HG03097 (cell line): ENCODE results near the gene PRKRIP1.
"Not testable (repeated sequence)": the region's sequence is repeated elsewhere in the genome, so short reads cannot be mapped to it uniquely, and the experiment has no call there.

Experiments
- ATAC-seq: cut with Tn5 transposase; IDR thresholded peaks from one replicate; pipeline ENCODE4 v1.9.1; 2021; ENCODE audit not compliant: unreplicated experiment, low FRiP score

The PRKRIP1 gene, protein sequence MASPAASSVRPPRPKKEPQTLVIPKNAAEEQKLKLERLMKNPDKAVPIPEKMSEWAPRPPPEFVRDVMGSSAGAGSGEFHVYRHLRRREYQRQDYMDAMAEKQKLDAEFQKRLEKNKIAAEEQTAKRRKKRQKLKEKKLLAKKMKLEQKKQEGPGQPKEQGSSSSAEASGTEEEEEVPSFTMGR

DNA sequence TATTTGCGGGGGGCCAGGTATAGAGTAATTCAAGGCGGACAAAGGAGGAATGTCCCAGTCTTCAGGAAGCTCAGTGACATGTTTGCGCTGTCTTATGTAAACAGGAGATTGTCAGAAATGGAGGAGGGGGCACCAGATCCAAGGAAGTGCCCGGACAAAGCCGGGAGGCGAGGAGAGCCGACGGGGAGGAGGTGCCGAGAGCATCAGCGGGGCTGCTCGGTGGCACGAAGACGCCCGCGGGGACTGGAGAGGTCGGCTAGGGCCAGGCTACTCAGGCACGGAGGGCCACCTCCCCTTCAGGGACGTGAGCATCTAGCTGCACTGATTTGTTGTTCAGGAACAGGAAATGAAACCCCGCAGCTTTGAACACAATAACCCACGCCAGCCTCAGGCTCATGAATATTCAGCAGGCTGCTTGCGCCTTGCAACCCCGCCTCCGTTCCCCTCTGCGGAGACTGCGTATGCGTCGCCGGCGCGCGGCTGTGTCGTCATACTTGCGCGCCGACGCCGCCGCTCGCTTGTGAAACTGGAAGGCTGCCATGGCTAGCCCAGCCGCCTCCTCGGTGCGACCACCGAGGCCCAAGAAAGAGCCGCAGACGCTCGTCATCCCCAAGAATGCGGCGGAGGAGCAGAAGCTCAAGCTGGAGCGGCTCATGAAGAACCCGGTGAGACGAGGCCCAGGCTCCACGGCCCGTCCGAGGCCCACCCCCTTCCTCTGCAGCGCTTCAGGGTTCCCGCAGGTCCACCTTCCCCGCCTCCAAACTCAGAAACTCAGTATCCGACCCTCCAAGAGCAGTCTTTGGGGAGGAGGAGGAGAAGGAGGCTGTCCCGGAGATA, at the start of gene PRKRIP1:
TSS of gene PRKRIP1 (plus strand) at position 491 of the 837 bp plus-strand sequence. CDS start at position 540, 49 bp downstream.
- peak; percentile 96 for ATAC-seq

DNA sequence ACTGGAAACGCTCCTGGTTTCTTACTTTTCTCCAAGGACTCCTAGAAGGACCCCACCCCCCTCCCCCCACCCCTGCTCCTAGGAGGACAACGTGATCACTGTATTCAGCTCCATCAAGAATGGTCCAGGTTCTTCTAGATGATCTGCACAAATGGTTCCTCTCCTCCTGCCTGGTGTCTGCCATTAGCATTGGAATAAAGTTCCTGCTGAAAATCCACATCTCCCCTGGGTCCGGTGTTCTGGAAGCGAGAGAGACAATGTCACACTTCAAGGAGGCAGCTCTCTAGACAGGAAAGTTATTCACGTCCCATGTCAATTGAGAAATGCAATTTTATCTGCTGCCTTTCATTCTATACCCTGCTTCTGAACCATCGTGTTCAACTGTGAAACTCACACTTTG, 49.2 kb upstream of the PRKRIP1 start:
- ATAC-seq: not testable (repeated sequence)

DNA sequence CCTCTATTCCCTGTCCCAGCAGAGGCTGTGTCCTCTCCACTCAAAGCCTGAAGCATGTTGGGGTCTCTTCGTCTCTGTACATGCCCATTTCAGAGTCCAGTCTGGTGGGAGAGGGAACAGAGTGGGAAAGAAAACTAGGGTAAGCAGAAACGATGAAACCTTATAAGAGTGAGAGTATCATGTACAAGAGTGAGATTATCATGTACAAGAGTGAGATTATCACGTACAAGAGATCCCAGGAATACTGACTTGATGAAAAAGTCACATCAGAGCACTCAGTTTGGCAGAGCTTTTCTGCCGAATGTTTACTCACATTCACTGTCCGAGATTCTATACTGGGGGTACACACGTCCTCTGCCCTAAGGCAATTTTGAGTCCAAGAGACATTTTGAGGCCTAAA, 39.8 kb upstream of the PRKRIP1 start, which contains the start of gene SPDYE6:
TSS of gene SPDYE6 (minus strand) at position 101 of the 400 bp plus-strand sequence. CDS start 421 bp downstream, outside the sequence.
- not testable (repeated sequence) for ATAC-seq

- ATAC-seq: peak; percentile 99
Observed at GRCh38 chr7:102363549-102364393, 32.4 kb upstream of the PRKRIP1 start.

DNA sequence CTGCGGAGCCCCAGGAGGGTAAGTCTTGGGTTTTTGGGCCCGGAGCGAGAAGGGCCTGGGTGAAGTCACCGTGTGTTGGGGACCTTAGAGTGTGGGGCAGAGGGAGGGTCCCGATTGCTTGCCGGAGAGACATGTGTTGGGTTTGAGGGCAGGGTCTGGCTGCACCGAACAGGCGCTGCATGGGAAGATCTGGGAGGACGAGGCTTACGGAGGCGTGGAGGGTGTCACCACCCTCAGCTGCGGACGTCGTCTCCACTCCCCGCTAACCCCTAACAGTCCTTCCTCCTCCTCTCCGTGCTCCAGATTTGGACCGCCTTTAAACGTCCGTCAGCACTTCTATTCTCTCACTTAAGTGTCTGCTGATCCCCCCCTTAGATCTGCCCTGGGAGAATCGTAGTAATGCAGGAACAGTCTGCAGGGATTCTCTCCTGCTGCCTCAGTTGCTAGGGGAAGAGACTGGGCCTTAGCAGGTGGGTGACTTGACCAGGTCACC, 31.7 kb upstream of the PRKRIP1 start:
- ATAC-seq: not testable (repeated sequence)

GRCh38 chr7:102365390-102365789, 30.8 kb upstream of the PRKRIP1 start:
- not testable (repeated sequence) for ATAC-seq

DNA sequence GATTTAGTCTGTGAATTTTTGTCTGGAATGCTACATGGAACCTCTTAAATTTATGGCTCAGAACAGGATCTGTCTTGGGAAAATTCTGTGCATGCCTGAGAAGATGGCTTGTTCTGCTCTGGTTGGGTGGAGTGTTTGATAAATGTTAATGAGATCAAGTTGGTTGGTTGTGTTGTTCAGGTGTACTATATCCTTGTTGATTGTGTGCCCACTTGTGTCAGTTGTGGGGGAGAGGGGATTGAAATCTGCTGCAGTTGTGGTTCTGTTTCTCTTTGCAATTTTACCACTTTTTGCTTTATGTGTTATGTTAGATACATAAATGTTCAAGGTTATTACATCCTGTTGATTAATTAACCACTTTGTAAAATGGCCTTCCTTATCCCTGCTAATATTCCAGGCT, 26.1 kb upstream of the PRKRIP1 start:
- ATAC-seq: not testable (repeated sequence)

- ATAC-seq: not testable (repeated sequence)
Observed at GRCh38 chr7:102372796-102373195, 23.4 kb upstream of the PRKRIP1 start.

DNA sequence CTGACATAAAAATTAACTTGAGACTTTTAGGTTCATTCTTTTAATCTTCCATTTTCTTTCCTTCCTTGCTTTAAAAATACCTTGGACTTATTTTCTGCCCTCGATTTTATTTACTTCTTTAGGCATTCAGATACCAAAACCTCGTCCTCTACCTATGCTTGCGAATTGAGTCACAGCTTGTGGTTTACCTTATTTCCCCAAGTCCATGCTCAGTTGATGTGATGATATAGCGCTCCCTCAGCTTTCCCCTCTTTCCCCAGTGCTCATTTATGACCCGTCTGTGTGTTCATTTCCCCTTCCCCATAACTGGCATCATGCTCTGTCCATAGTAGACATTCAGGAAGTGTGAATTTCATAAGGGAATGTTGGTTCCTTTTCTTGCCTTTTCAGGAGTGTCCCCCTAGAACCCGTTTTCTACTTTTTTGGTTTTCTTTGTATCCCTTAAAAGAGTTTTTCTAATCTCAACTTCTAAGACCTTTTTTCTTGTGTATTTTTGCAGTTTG, 19.1 kb upstream of the PRKRIP1 start:
- no peak for ATAC-seq

DNA sequence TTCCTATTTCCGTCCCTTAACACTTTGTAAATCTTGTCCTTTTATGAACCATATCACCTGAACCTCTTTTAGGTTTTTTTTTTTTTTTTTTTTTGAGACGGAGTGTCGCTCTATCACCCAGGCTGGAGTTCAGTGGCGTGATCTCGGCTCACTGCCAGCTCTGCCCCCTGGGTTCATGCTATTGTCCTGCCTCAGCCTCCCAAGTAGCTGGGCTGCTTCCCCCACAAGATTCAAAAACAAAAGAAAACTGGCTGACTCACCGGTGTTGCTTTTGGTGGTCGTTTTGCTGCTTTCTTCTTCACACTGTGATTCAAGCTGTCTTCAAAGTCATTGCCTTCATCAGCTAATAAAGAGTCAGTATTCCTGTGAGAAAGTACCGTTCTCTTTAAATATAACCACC, 15.3 kb upstream of the PRKRIP1 start:
- not testable (repeated sequence) for ATAC-seq

DNA sequence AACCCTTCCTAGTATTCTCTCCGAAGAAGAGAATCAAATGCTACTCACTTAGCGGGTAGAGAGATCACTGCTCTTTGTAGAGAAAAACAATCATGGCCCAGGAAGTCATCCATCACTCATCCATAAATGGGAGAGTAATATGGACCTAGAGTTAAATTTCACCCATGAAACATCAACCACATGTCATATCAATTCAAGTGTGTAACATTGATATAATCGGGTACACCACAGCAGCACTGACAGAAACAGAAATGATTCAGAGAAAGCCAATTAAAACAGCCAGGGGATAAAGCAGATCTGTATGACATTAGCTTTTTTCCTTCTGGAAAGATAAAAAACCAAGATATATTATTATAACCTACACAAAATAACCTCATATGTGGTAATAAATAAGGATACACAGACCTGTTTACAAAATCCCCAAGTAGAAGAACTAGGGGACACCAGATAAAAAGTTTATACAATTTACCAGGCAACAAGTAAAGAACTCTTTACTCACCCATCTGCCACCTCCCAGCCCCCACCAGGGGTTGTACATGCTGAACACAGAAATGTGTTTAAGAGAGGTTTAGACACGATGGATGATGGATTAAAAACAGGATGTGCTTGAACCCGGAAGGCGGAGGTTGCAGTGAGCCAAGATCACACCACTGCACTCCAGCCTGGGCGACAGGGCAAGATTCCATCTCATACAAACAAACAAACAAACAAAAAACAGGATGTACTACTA, 14.3 kb upstream of the PRKRIP1 start:
- ATAC-seq: not testable (repeated sequence)

- no peak for ATAC-seq
Observed at GRCh38 chr7:102387064-102387463, 9.1 kb upstream of the PRKRIP1 start.

DNA sequence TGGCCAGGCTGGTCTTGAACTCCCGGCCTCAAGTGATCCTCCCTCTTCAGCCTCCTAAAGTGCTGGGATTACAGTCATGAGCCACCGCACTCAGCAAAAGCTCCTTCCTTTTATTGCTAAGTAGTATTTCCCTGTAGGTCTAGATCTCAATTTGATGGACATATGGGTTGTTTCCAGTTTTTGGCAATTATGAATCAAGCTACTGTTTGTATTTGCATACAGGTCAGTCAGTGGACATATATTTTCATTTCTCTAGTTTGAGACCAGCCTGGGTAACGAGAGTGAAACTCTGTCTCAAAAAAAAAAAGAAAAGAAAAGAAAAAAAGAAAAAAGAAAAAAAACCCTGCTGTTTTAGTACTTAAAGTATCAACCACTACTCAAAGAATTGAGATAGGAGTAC, 6.4 kb upstream of the PRKRIP1 start:
- no peak for ATAC-seq

GRCh38 chr7:102390697-102391484, 5.3 kb upstream of the PRKRIP1 start:
- no peak for ATAC-seq

DNA sequence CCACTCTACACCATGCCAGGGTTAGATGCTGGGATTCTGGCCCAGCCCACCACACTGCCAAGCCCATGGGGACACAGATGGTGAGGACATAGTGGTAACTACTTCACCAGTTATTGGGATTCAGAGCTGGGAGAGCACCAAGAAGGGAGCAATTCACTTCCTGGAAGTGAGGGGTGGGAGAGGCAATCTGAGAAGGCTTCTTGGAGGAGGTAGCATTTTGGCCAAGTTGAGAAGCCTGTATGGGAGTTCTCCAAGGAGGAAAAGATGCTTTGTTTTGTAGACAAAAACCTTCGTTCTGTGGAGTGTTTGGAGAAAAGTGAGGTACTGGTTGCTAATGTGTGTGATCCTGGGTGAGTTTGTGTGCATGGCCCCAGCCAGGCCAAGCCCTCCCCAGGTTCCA, 3.8 kb upstream of the PRKRIP1 start:
- ATAC-seq: no peak

GRCh38 chr7:102393467-102393866, 2.7 kb upstream of the PRKRIP1 start:
- ATAC-seq: no peak

DNA sequence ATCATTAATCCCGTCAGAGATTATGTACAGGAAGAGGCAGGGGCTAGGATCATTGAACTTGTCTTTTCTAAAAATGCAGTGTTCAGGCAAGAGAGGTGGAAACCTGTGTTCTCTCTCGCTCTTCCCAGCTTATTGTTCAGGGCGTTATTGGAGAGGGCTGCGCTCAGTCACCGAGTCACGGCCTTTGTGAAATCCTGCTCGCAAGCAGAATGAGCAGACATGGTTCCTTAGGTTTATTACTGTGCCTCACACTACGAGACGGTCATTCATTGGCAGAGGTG, 631 bp upstream of the PRKRIP1 start:
- no peak for ATAC-seq

- ATAC-seq: no peak
Observed at GRCh38 chr7:102396710-102397019, 502 bp downstream of the PRKRIP1 start.

- ATAC-seq: no peak
Observed at GRCh38 chr7:102398543-102398942, 2.4 kb downstream of the PRKRIP1 start.

DNA sequence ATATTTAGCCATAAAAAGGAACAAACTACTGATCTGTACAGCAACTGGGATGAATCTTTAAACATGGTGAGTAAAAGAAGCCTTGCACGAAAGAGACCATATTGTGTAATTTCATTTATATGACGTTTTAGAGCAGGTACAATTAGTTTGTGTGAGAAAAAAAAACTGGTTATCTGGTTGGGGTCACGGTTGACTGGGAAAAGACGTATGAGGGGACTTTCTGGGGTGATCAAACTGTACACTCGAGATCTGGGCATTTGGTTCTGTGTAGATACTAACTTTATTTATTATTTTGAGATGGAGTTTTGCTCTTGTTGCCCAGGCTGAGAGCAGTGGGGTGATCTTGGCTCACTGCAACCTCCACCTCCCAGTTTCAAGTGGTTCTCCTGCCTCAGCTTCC, 4.2 kb downstream of the PRKRIP1 start:
- ATAC-seq: no peak
